GM19324 (cell line): ENCODE measurements around the gene STOM.

Experiments
- ATAC-seq: cut with Tn5 transposase; IDR thresholded peaks from one replicate; pipeline ENCODE4 v1.9.1; 2021; ENCODE audit warnings: mild to moderate bottlenecking, moderate library complexity; ENCODE audit not compliant: unreplicated experiment, low FRiP score

Gene STOM

GRCh38 chr9:121289026-121289771 lies 80.9 kb downstream of the STOM start:
- no peak for ATAC-seq
